Measurements from ENCODE around the gene RAC2.
"Not testable (repeated sequence)": the region's sequence is repeated elsewhere in the genome, so short reads cannot be mapped to it uniquely, and the experiment has no call there.

RAC2 gene

GRCh38 chr22:37233371-37233750 is 10.7 kb downstream of the RAC2 start:
- not testable (repeated sequence) for DNase-seq

- no peak for DNase-seq
Observed at GRCh38 chr22:37232140-37232998, 11.7 kb downstream of the RAC2 start.

GRCh38 chr22:37231406-37232139 is 12.5 kb downstream of the RAC2 start:
- no peak for DNase-seq

- no peak for DNase-seq
Observed at GRCh38 chr22:37230673-37231405, 13.2 kb downstream of the RAC2 start.

GRCh38 chr22:37229805-37230672 is 14.0 kb downstream of the RAC2 start:
- no peak for DNase-seq

GRCh38 chr22:37229012-37229804 is 14.9 kb downstream of the RAC2 start:
- DNase-seq: no peak

GRCh38 chr22:37228106-37229011 is 15.7 kb downstream of the RAC2 start:
- no peak for DNase-seq

GRCh38 chr22:37226514-37226913 is 17.6 kb downstream of the RAC2 start:
- DNase-seq: no peak

- no peak for DNase-seq
Observed at GRCh38 chr22:37226087-37226486, 18.0 kb downstream of the RAC2 start.

GRCh38 chr22:37225481-37225880 is 18.6 kb downstream of the RAC2 start:
- no peak for DNase-seq

GRCh38 chr22:37224757-37225420 is 19.2 kb downstream of the RAC2 start:
- DNase-seq: no peak

GRCh38 chr22:37223965-37224551 is 20.0 kb downstream of the RAC2 start:
- no peak for DNase-seq

GRCh38 chr22:37222440-37222971 is 21.6 kb downstream of the RAC2 start:
- no peak for DNase-seq

GRCh38 chr22:37221424-37222333 is 22.4 kb downstream of the RAC2 start:
- DNase-seq: no peak

- DNase-seq: no peak
Observed at GRCh38 chr22:37220543-37220981, 23.5 kb downstream of the RAC2 start.

- no peak for DNase-seq
Observed at GRCh38 chr22:37219533-37219932, 24.5 kb downstream of the RAC2 start.

GRCh38 chr22:37218771-37219411 is 25.2 kb downstream of the RAC2 start:
- no peak for DNase-seq

GRCh38 chr22:37218399-37218770 is 25.7 kb downstream of the RAC2 start:
- DNase-seq: no peak

Data from NCI-H1105 treated with DMSO at 0.1 percent for 48 hours (cell line).